GM23338 (cell line): ENCODE data around the gene CCDC188.

Experiments
- CREB1 ChIP-seq: fragments of 250-450 bp; sonication (Bioruptor Pico); IDR thresholded peaks from 2 replicates; pipeline ENCODE4 v1.5.0; 2020; ENCODE audit warnings: low read depth, mild to moderate bottlenecking, moderate library complexity
- CTCF ChIP-seq, 2 experiments: fragments of 200-600 bp in 1 of 2; sonication (generic) in 1 of 2; conservative IDR thresholded peaks; 2 replicates each; pipeline versions ENCODE4 v1.5.1 to v1.6.1; 2016 to 2017; ENCODE audit warnings: antibody characterized with exemption in 2 of 2, low read depth in 2 of 2, mild to moderate bottlenecking in 2 of 2, moderate library complexity in 1 of 2
- EZH2 ChIP-seq: fragments of 200-600 bp; sonication (generic); IDR thresholded peaks from one replicate; pipeline ENCODE4 v1.8.0; 2017; ENCODE audit warnings: antibody characterized with exemption, mild to moderate bottlenecking, low read depth; ENCODE audit not compliant: unreplicated experiment
- EZH2phosphoT487 ChIP-seq: fragments of 200-600 bp; sonication (generic); IDR thresholded peaks from one replicate; pipeline ENCODE4 v1.8.1; 2018; ENCODE audit warnings: antibody characterized with exemption; ENCODE audit not compliant: unreplicated experiment
- JUNB ChIP-seq: IDR thresholded peaks from one replicate; pipeline ENCODE4 v1.6.1; 2016; ENCODE audit warnings: antibody characterized with exemption; ENCODE audit not compliant: unreplicated experiment

DNA sequence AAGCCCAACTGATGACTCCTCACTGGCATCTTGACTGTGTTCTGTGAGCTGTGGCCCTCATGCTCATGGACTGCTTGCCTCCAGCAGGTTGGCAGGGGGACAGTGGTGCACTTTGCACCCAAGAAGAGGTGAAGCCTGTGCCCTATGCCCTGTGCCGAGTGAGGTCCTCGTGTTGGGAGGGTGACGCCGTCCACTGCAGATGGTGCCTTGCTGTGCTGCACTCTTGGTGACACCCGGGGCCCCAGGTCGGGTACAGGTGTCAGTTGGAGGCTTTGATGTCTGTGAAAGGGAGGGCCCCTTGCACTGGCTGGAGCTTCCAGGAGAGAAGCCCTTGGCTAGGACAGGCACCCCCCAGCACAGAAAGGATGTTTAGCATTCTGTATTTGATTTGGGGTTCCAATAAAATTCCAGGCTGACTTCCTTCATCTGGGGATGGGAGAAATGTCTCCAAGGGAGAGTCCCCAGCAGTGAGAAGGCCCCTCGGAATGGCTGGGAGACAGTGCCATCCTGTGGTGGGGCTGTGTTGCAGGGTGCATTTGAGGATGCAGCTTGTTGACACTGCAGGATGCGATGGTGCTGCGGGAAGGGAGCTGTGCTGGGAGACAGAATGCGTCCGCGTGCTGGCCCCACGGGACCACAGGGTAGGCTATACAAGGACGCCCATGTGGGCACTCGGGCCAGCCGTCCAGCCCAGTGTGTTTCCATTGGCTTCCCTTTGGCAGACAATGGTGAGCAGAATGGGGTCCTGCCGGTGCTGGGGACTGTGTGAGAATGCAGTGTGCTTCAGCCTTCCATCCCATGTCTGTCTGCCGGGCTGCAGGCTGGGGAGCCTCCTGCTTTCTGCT lies 21.7 kb downstream of the CCDC188 start:
- TF ChIP-seq CREB1 = no peak
- no peak for TF ChIP-seq EZH2
- peak; percentile 47 to 74 for TF ChIP-seq CTCF (conservative IDR thresholded peaks at IDR 0.05; ENCODE audit: low read depth in 2 of 2)
- no peak for TF ChIP-seq EZH2phosphoT487
- TF ChIP-seq JUNB = no peak
